Glutamatergic neuron (in vitro differentiated cells): Measurements from ENCODE around the gene ZNF888. TPM values are rescaled to one million over a fixed set of nuclear protein-coding genes. Genes with fewer than 3 reads are reported as not detected.
"Not testable (repeated sequence)": the region's sequence is repeated elsewhere in the genome, so short reads cannot be mapped to it uniquely, and the experiment has no call there.

ENCODE experiments used
- DNase-seq: peaks from one replicate; pipeline ENCODE4 v3.0.0; 2022
- H3K27ac Mint-ChIP-seq: one replicate; pipeline ENCODE4 v1.8.0; 2020; ENCODE audit warnings: mild to moderate bottlenecking, mixed read lengths, inconsistent platforms; ENCODE audit not compliant: unreplicated experiment
- H3K27me3 Mint-ChIP-seq: one replicate; pipeline ENCODE4 v1.8.0; 2020; ENCODE audit warnings: mild to moderate bottlenecking, moderate library complexity, mixed read lengths, inconsistent platforms; ENCODE audit not compliant: unreplicated experiment
- H3K36me3 Mint-ChIP-seq: one replicate; pipeline ENCODE4 v1.8.0; 2020; ENCODE audit warnings: mild to moderate bottlenecking, mixed read lengths, inconsistent platforms; ENCODE audit not compliant: unreplicated experiment
- H3K4me1 Mint-ChIP-seq: one replicate; pipeline ENCODE4 v1.8.0; 2020; ENCODE audit warnings: mild to moderate bottlenecking, low read depth, mixed read lengths, inconsistent platforms; ENCODE audit not compliant: unreplicated experiment
- H3K4me3 Mint-ChIP-seq: one replicate; pipeline ENCODE4 v1.8.0; 2020; ENCODE audit warnings: mild to moderate bottlenecking, mixed read lengths, inconsistent platforms; ENCODE audit not compliant: unreplicated experiment
- H3K9me3 Mint-ChIP-seq: one replicate; pipeline ENCODE4 v1.8.0; 2020; ENCODE audit warnings: mild to moderate bottlenecking, moderate library complexity, mixed read lengths, inconsistent platforms; ENCODE audit not compliant: unreplicated experiment
- CTCF ChIP-seq: fragments of 200-600 bp; sonication (generic); IDR thresholded peaks from one replicate; pipeline ENCODE4 v1.5.0; 2021; ENCODE audit not compliant: partially characterized antibody, unreplicated experiment
- total RNA-seq: library from RNA; stranded (reverse); fragmentation: NEBNext Ultra II Directional; extraction: Animal tissue kit (Norgen Biotek cat#: 25700); gene quantifications from one replicate; pipeline ENCODE4 v1.2.1, GENCODE V29; 2021; ENCODE audit not compliant: unreplicated experiment

ZNF888 gene
- total RNA-seq, 1 donor from 2014 or later: 3.8 TPM

DNA sequence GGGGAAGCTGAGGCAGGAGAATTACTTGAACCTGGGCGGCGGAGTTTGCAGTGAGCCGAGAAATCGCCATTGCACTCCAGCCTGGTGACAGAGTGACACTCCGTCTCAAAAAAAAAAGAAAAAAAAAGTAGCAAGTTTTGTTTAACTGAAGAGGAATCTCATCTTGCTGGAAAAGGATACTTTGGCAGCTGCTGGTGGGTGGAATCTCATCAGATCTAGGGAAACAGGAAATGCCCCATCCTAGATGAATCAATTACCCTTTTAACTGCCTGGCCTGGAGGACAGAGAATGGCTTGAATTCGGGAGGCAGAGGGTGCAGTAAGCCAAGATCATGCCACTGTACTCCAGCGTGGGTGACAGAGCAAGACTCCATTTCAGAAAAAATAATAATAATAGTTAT lies 34.2 kb downstream of the ZNF888 start:
- no peak for DNase-seq
- no peak for TF ChIP-seq CTCF
- Mint-ChIP-seq H3K36me3 (peaks cover 15% of the 10 kb centered on the region), H3K4me3 (no peak overlapping the region), H3K9me3 (peaks cover 3% of the 10 kb centered on the region), H3K27ac (no peak overlapping the region), H3K27me3 (no peaks in the 10 kb centered on the region), H3K4me1 (peaks cover 2% of the 10 kb centered on the region)

GRCh38 chr19:52880895-52881389 lies 42.3 kb downstream of the ZNF888 start:
- H3K4me3 Mint-ChIP-seq: no peak overlapping the region
- peaks cover 4% of the 10 kb centered on the region for H3K9me3 Mint-ChIP-seq
- peaks cover 51% of the 10 kb centered on the region for H3K36me3 Mint-ChIP-seq
- no peak for DNase-seq
- H3K4me1 Mint-ChIP-seq: no peaks in the 10 kb centered on the region
- H3K27ac Mint-ChIP-seq: no peak overlapping the region
- H3K27me3 Mint-ChIP-seq: peaks cover 2% of the 10 kb centered on the region
- TF ChIP-seq CTCF: no peak

DNA sequence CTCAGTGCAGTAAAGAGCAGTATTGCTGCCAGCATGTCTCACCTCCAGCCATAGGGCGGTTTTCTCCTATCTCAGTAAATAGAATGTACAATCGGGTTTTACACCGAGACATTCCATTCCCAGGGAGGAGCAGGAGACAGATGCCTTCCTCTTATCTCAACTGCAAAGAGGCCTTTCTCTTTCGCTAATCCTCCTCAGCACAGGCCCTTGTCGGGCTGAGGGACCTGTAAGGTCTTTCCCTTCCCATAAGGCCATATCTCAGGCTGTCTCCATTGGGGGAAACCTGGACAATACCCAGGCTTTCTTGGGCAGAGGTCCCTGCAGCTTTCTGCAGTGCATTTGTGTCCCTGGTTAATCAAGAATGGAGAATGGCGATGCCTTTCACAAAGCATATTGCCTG lies 50.2 kb downstream of the ZNF888 start:
- H3K4me1 Mint-ChIP-seq, H3K9me3 Mint-ChIP-seq, H3K4me3 Mint-ChIP-seq, H3K27ac Mint-ChIP-seq, DNase-seq, H3K27me3 Mint-ChIP-seq: not testable (repeated sequence)
- peaks cover 13% of the 10 kb centered on the region for H3K36me3 Mint-ChIP-seq

- no peaks in the 10 kb centered on the region for H3K4me1 Mint-ChIP-seq
- H3K27ac Mint-ChIP-seq: no peak overlapping the region
- DNase-seq: no peak
These were observed 51.8 kb downstream of the ZNF888 start for GRCh38 chr19:52871466-52871865.

DNA sequence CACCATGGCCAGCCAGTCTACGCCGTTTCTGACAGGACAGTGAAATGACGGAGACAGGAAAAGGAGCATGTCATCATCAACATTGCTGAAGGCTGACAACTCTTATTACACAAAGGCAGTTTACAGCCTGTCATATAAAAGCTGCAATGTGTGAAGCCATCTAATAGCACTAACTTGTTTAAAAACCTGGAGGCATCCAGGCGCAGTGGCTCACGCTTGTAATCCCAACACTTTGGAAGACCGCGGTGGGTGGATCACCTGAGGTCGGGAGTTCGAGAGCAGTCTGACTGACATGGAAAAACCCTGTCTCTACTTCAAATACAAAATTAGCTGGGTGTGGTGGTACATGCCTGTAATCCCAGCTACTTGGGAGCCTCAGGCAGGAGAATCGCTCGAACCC lies 55.2 kb downstream of the ZNF888 start:
- H3K4me3 Mint-ChIP-seq, H3K27me3 Mint-ChIP-seq, DNase-seq, H3K9me3 Mint-ChIP-seq, H3K27ac Mint-ChIP-seq, H3K4me1 Mint-ChIP-seq, H3K36me3 Mint-ChIP-seq: not testable (repeated sequence)

More at GRCh38 chr19:52871466-52871865, 51.8 kb downstream of the ZNF888 start:
- TF ChIP-seq CTCF: no peak
- no peaks in the 10 kb centered on the region for H3K27me3 Mint-ChIP-seq
- no peaks in the 10 kb centered on the region for H3K9me3 Mint-ChIP-seq
- no peak overlapping the region for H3K4me3 Mint-ChIP-seq
- H3K36me3 Mint-ChIP-seq: peaks cover 8% of the 10 kb centered on the region

GRCh38 chr19:52857378-52858191 lies 65.6 kb downstream of the ZNF888 start, which contains the start of gene ZNF468:
Gene ZNF468 (minus strand): TSS chr19:52857619. CDS start chr19:52854272, 3,347 bp downstream.
- H3K9me3 Mint-ChIP-seq, H3K27me3 Mint-ChIP-seq, H3K36me3 Mint-ChIP-seq, H3K4me1 Mint-ChIP-seq: not testable (repeated sequence)
- Mint-ChIP-seq H3K4me3 (peak within 1 kb of the TSS; percentile 93), H3K27ac (peak within 1 kb of the TSS; percentile 98)
- peak; percentile 85 for DNase-seq

DNA sequence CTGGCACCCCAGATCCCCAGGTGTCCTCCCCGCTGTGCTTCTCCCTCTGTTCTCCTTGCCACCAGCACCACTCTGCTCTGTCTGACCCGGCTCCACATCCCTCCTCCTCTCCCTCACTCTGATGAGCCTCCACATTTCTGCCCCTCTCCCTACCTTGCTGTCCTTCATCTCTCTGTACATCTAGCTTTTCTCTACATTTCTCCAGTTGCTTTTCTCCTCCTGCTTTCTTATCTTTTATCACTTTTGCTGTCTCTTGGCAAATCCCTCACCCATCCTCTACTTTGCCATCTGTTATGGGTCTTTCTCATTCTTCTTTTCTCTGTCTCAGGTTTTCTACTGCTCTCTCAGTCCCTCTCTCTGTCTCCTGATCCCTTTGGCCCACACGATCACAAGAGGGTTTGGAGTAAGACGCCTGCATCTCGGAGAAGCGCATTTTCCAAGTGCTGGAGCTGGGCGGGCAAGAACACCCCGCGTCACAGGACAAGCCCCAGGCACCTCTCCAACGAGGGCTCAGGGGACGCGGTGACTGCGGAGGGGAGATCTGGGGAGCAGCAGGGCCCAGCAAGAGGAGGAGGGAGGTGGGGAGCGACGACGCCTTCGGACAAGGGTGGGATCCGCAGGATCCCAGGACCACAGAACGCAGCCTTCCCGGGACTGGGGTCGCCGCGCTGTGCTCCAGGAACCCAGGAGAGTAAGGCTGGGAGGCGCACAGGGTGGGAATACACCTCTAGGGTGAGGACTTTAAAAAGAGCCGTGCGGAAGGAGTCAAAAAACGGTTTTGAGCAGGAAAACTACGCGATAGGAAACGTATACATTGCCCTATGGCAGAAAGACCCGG lies 66.5 kb downstream of the ZNF888 start:
- not testable (repeated sequence) for H3K9me3 Mint-ChIP-seq, H3K27me3 Mint-ChIP-seq, H3K36me3 Mint-ChIP-seq, H3K4me1 Mint-ChIP-seq
- Mint-ChIP-seq H3K27ac (peak overlapping the region; percentile 85), H3K4me3 (peak overlapping the region; percentile 93)
- DNase-seq: peak; percentile 21
